H1 (cell line): ENCODE data around the gene DNAL1. TPM values are rescaled to one million over a fixed set of nuclear protein-coding genes. Genes with fewer than 3 reads are reported as not detected.

Source experiments
- CHD2 ChIP-seq: IDR thresholded peaks from 2 replicates; pipeline ENCODE4 v1.6.1; 2012; ENCODE audit warnings: low read length, improper control_type of control experiment
- FOSL1 ChIP-seq: IDR thresholded peaks from 2 replicates; pipeline ENCODE4 v1.6.1; 2011; ENCODE audit warnings: mild to moderate bottlenecking, low read depth, low read length, moderate library complexity; ENCODE audit not compliant: insufficient read depth
- POU5F1 ChIP-seq: IDR thresholded peaks from 2 replicates; pipeline ENCODE4 v1.6.1; 2011; ENCODE audit warnings: low read depth, mild to moderate bottlenecking, low read length, moderate library complexity
- SP2 ChIP-seq: IDR thresholded peaks from 2 replicates; pipeline ENCODE4 v1.6.1; 2012; ENCODE audit warnings: mild to moderate bottlenecking, low read length, inconsistent platforms
- TAF7 ChIP-seq: optimal IDR thresholded peaks from 2 replicates; pipeline ENCODE3; 2011; ENCODE audit warnings: low read depth, mild to moderate bottlenecking, inconsistent platforms, low read length, moderate library complexity, borderline replicate concordance
- polyA plus RNA-seq, 7 experiments: library from polyadenylated mRNA; depleted of rRNA in 3 of 7; stranded (reverse) in 5 of 7; unstranded in 2 of 7; fragments of >200 nt in 5 of 7; fragments of 200-250 nt in 2 of 7; gene quantifications; 1 replicate in 5 of 7; 2 replicates in 1 of 7; 4 replicates in 1 of 7; pipeline versions ENCODE4 v1.2.1 to v1.2.3, GENCODE V29; 2011 to 2013; ENCODE audit warnings: missing spikeins in 2 of 7, mixed read lengths in 2 of 7
- total RNA-seq: library from RNA; stranded (reverse); fragmentation: NEBNext Ultra II Directional; extraction: Animal tissue kit (Norgen Biotek cat#: 25700); gene quantifications from 2 replicates; pipeline ENCODE4 v1.2.1, GENCODE V29; 2021

The DNAL1 gene
- total and polyA plus RNA-seq, 2 of the 8 experiments (the other 6 are each of a cell fraction or from before 2014, with no cell fraction given), result 2.8 to 16.8 TPM

- no peak for TF ChIP-seq TAF7
- no peak for TF ChIP-seq POU5F1
- TF ChIP-seq CHD2, result no peak
- no peak for TF ChIP-seq SP2
- no peak for TF ChIP-seq FOSL1
Observed at GRCh38 chr14:73719791-73720190, 75.0 kb downstream of the DNAL1 start (continued).
